Measurements from ENCODE around the gene CTU1. TPM values are rescaled to one million over a fixed set of nuclear protein-coding genes. Genes with fewer than 3 reads are reported as not detected.

The CTU1 gene
- total RNA-seq, 1 donor from 2014 or later: 9.7 TPM

DNA sequence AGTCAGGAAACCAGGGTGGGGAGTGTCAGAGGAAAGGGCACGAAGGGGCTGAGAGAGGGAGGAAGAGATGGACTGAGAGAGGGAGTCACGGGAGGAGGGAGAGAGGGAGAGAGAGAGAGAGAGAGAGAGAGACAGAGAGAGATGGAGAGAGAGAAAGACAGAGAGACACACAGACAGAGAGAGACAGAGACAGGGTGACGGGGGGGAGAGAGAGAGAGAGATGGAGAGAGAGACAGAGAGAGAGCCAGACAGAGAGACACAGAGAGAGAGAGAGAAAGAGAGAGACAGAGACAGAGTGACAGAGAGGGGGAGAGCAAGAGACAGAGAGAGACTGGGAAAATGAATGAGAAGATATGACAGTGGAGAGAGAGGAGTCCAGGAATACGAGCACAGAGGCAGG lies 25.0 kb downstream of the CTU1 start:
- no peak for DNase-seq (ENCODE audit: low spot score)
- Mint-ChIP-seq H3K27me3 (ENCODE audit: low read depth) (peaks cover 5% of the 10 kb centered on the region), H3K4me1 (ENCODE audit: low read depth) (no peaks in the 10 kb centered on the region), H3K36me3 (ENCODE audit: low read depth) (no peaks in the 10 kb centered on the region), H3K4me3 (ENCODE audit: low read depth) (no peak overlapping the region), H3K9me3 (no peaks in the 10 kb centered on the region), H3K27ac (no peak overlapping the region)
- intact Hi-C loops (cut with micrococcal nuclease): no loop called here

DNA sequence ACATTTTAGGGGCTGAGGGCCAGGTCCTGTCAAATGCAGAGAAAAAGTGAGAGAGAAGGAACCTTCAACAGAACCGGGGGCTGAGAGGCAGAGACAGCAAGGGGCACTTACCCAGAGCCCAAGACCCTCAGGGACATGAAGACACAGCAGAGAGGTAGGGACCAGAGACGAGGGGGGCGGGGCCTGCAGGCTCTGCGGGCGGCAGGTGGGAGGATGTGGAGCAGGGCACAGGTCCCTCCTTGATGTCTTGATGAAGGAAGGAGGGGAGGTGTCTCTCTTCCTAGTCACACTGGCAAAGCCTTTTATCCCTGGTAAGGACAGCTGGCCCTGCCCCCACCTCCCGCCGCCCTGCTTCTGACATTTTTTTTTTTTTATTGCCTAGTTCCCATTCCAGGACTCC lies 25.6 kb downstream of the CTU1 start, which contains the start of gene KLK14:
KLK14 (minus strand) TSS at position 277 of the 400 bp plus-strand sequence; CDS start at position 4, 273 bp downstream.
- Mint-ChIP-seq H3K4me1 (ENCODE audit: low read depth) (no peaks in the 10 kb centered on the region), H3K27ac (no peak within 1 kb of the TSS), H3K27me3 (ENCODE audit: low read depth) (peaks cover 5% of the 10 kb centered on the region), H3K36me3 (ENCODE audit: low read depth) (no peaks in the 10 kb centered on the region), H3K4me3 (ENCODE audit: low read depth) (no peak within 1 kb of the TSS), H3K9me3 (no peaks in the 10 kb centered on the region)
- no peak for DNase-seq (ENCODE audit: low spot score)
- intact Hi-C loops (cut with micrococcal nuclease): no loop called here

DNA sequence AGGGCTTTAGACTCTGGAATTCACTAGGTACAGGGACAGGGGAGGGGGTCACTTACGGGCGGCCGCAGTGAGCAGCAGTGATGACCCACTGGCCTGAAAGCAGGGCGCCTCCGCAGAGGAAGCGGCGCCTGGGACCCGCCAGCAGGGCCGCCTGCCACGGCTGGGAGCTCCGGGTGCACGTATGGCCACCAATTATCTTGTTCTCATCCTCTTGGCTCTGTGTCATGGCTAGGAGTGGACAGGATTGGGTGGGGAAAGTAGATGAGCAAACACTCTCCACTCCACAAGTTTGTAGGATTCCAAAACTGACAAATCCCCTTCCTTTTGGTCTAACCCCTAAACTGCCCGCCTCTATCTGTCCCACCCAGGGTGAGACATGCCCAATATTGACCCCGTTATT lies 26.7 kb downstream of the CTU1 start:
- peaks cover 5% of the 10 kb centered on the region for H3K27me3 Mint-ChIP-seq (ENCODE audit: low read depth)
- DNase-seq (ENCODE audit: low spot score): no peak
- H3K9me3 Mint-ChIP-seq: no peaks in the 10 kb centered on the region
- H3K4me1 Mint-ChIP-seq (ENCODE audit: low read depth): no peaks in the 10 kb centered on the region
- H3K36me3 Mint-ChIP-seq (ENCODE audit: low read depth): no peaks in the 10 kb centered on the region
- no peak overlapping the region for H3K4me3 Mint-ChIP-seq (ENCODE audit: low read depth)
- no peak overlapping the region for H3K27ac Mint-ChIP-seq
- intact Hi-C loops (cut with micrococcal nuclease): no loop called here

DNA sequence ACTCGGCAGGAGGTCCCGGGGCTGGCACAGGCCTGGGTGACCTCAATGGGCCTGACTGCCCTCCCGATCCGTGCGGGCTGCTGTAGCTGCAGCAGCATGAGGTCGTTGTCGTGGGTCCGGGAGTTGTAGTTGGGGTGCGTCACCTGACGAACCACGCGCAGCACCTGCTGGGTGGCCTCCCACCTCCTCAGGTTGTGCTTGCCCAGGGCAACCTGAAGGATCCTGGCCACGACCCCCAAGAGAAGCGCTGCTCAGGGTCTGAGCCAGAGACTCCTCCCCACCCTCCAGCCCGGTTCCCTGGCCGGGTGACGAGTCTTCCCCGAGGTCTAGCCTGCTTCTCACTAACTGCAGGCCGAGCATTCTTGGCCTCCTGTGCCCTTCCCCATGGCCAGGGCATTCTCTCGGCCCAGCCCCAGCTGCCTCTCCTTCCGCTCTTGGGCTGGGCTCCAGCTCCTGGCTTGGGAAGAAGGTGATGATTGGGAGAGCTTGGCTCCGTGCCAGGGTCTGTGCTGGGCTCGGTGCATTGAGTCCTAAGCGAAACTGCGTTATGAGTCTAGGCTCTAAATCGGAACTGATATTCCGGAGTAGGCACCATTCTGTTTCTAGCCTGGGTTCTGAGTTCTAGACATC lies 28.6 kb downstream of the CTU1 start:
- no peak overlapping the region for H3K4me3 Mint-ChIP-seq (ENCODE audit: low read depth)
- H3K9me3 Mint-ChIP-seq: no peaks in the 10 kb centered on the region
- intact Hi-C loops (cut with micrococcal nuclease): no loop called here
- DNase-seq (ENCODE audit: low spot score): no peak
- H3K4me1 Mint-ChIP-seq (ENCODE audit: low read depth): no peaks in the 10 kb centered on the region
- peaks cover 5% of the 10 kb centered on the region for H3K27me3 Mint-ChIP-seq (ENCODE audit: low read depth)
- no peaks in the 10 kb centered on the region for H3K36me3 Mint-ChIP-seq (ENCODE audit: low read depth)
- H3K27ac Mint-ChIP-seq: no peak overlapping the region

DNA sequence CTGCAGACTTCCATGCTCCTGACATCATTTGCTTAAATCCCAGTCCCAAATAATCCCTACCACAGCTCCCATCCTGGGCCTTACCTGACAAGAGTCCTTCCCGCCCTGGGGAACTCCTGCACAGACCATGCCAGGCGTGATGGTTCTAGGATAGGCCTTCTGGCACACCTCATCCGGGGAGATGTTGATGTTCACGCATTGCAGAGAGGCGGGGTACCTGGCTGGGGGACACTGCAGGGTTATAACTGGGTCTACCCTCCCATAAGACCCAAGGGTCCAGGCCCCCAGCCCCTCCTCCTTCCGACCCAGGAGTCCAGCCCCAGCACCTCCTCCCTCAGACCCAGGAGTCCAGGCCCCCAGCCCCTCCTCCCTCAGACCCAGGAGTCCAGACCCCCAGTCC lies 29.5 kb downstream of the CTU1 start:
- Mint-ChIP-seq H3K9me3 (peaks cover 6% of the 10 kb centered on the region), H3K27ac (no peak overlapping the region), H3K4me1 (ENCODE audit: low read depth) (no peaks in the 10 kb centered on the region), H3K27me3 (ENCODE audit: low read depth) (peaks cover 5% of the 10 kb centered on the region), H3K4me3 (ENCODE audit: low read depth) (no peak overlapping the region), H3K36me3 (ENCODE audit: low read depth) (no peaks in the 10 kb centered on the region)
- no peak for DNase-seq (ENCODE audit: low spot score)
- intact Hi-C loops (cut with micrococcal nuclease): no loop called here

DNA sequence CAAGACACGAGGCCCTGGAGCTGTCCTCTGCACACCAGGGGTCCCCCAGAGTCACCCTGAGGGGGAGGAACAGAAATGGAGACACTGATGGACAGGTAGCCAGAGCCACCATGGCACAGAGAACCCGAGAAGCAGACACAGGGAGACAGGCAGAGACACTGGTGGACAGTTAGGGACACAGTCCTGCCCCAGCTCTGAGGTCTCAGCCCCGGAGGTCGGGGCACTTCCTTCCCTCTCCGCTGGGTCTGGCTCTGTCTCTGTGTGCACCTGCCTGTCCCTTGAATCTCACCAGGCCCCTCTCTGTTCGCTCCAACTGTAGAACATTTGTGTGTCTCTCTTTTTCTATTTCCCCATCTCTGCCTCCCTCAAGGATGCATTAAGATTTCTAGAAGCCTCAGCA lies 30.1 kb downstream of the CTU1 start:
- Mint-ChIP-seq H3K4me1 (ENCODE audit: low read depth) (no peaks in the 10 kb centered on the region), H3K9me3 (peaks cover 11% of the 10 kb centered on the region), H3K4me3 (ENCODE audit: low read depth) (no peak overlapping the region), H3K36me3 (ENCODE audit: low read depth) (no peaks in the 10 kb centered on the region), H3K27ac (no peak overlapping the region), H3K27me3 (ENCODE audit: low read depth) (no peaks in the 10 kb centered on the region)
- intact Hi-C loops (cut with micrococcal nuclease): no loop called here
- DNase-seq (ENCODE audit: low spot score): no peak

DNA sequence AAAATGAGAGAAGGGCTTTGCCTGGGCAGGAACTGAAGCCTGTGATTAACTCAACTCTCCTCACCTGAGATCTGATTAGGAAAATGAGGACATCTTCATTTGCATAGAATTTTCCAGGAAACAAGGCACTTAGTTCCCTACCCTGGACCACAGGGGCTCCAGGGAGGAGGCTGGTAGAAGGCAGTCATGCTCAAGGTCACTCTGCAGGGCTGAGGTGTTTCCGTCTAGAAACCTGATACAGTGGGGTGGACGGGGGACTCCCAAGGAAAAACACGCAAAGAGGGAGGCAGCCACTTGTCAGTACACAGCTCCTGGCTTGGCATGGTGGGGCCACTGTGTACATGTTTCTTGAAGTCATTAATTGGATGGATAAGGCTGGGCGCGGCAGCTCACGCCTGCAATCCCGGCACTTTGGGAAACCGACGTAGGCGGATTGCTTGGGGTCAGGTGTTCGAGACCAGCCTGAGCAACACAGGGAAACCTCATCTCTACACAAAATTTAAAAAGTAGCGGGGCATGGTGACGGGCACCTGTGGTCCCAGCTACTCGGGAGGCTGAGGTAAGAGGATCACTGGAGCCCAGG lies 31.5 kb downstream of the CTU1 start:
- no peak overlapping the region for H3K4me3 Mint-ChIP-seq (ENCODE audit: low read depth)

DNA sequence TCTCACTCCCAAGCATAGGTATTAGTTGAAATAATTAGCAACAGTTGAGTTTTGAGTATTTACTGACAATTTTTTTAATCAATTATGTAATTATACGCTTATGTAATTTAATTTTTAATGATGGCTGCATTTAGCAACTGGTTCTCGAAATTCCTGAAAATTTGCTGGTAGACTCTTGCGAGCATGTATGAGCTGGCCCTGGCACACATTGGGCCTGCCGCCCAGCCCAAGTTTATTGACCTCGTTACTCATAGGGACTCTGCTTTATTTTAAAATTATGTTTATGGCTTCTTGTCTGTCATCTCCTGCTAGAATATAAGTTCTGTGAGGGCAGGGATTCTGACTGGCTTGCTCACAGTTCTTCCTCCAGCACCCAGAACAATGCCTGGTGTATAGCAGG lies 32.2 kb downstream of the CTU1 start:
- no peak overlapping the region for H3K27ac Mint-ChIP-seq

More for the DNA sequence above, 31.5 kb downstream of the CTU1 start:
- no peak overlapping the region for H3K27ac Mint-ChIP-seq
- H3K36me3 Mint-ChIP-seq (ENCODE audit: low read depth): no peaks in the 10 kb centered on the region
- no peaks in the 10 kb centered on the region for H3K4me1 Mint-ChIP-seq (ENCODE audit: low read depth)
- H3K9me3 Mint-ChIP-seq: peaks cover 11% of the 10 kb centered on the region
- DNase-seq (ENCODE audit: low spot score): no peak
- no peaks in the 10 kb centered on the region for H3K27me3 Mint-ChIP-seq (ENCODE audit: low read depth)
- intact Hi-C loops (cut with micrococcal nuclease): no loop called here

DNA sequence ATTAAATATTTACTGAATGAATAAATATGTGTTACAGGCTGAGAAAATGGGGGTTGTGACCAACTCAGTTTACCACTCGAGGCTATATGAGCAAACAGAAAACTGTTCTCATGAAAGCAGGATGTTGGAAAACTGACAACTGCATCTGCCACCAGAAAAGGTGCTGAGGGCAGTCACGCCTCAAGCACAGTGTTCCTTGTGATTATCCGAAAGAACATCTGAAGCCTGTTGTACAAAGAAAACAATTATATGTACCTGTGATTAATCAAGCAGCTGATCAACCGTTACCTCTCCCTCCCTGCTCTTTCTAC lies 37.2 kb downstream of the CTU1 start:
- H3K27ac Mint-ChIP-seq: no peak overlapping the region
- peaks cover 11% of the 10 kb centered on the region for H3K27me3 Mint-ChIP-seq (ENCODE audit: low read depth)
- intact Hi-C loops (cut with micrococcal nuclease): no loop called here
- peaks cover 11% of the 10 kb centered on the region for H3K9me3 Mint-ChIP-seq
- no peak for DNase-seq (ENCODE audit: low spot score)
- no peaks in the 10 kb centered on the region for H3K4me1 Mint-ChIP-seq (ENCODE audit: low read depth)
- no peak overlapping the region for H3K4me3 Mint-ChIP-seq (ENCODE audit: low read depth)
- no peaks in the 10 kb centered on the region for H3K36me3 Mint-ChIP-seq (ENCODE audit: low read depth)

More for the DNA sequence above, 32.2 kb downstream of the CTU1 start:
- Mint-ChIP-seq H3K27me3 (ENCODE audit: low read depth) (no peaks in the 10 kb centered on the region), H3K4me1 (ENCODE audit: low read depth) (no peaks in the 10 kb centered on the region), H3K36me3 (ENCODE audit: low read depth) (no peaks in the 10 kb centered on the region), H3K4me3 (ENCODE audit: low read depth) (no peak overlapping the region), H3K9me3 (peaks cover 11% of the 10 kb centered on the region)
- no peak for DNase-seq (ENCODE audit: low spot score)
- intact Hi-C loops (cut with micrococcal nuclease): no loop called here

DNA sequence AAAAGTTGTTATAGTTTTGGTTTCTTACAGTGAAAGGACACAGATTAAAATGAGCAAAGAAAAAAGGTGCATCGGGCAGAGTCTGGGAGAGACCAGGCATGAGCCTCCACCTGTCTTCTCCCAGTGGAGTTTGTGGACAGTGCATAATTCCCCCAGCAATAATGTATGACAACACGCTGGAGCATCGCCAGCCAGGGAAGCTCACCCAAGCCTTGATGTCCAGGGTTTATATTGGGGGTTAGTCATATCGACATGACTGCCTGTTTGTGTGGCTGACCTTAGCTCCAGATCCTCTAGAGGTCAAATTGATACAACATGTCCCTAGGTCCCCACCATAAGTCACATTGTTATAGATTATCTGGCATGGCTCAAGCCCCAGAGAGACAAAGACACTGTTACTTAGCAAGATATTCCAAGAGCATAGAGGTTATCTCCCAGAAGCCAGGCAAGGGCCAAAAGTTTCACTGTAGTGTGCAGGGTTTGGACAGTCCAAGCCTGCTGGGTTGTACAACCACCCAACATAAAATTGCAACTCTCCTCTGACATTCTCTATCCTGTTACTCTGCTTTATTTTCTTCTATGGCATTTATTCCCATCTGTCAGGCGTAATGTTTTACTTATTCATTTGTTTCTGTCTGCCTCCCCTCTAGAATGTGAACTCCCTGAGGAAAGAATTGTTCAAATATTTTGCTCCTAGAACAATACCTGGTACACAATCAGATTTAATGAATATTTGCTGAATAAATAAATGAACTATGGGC lies 37.7 kb downstream of the CTU1 start:
- Mint-ChIP-seq H3K9me3 (peaks cover 11% of the 10 kb centered on the region), H3K4me1 (ENCODE audit: low read depth) (no peaks in the 10 kb centered on the region), H3K36me3 (ENCODE audit: low read depth) (no peaks in the 10 kb centered on the region), H3K4me3 (ENCODE audit: low read depth) (no peak overlapping the region), H3K27ac (no peak overlapping the region), H3K27me3 (ENCODE audit: low read depth) (peaks cover 14% of the 10 kb centered on the region)
- DNase-seq (ENCODE audit: low spot score): no peak
- intact Hi-C loops (cut with micrococcal nuclease): no loop called here

DNA sequence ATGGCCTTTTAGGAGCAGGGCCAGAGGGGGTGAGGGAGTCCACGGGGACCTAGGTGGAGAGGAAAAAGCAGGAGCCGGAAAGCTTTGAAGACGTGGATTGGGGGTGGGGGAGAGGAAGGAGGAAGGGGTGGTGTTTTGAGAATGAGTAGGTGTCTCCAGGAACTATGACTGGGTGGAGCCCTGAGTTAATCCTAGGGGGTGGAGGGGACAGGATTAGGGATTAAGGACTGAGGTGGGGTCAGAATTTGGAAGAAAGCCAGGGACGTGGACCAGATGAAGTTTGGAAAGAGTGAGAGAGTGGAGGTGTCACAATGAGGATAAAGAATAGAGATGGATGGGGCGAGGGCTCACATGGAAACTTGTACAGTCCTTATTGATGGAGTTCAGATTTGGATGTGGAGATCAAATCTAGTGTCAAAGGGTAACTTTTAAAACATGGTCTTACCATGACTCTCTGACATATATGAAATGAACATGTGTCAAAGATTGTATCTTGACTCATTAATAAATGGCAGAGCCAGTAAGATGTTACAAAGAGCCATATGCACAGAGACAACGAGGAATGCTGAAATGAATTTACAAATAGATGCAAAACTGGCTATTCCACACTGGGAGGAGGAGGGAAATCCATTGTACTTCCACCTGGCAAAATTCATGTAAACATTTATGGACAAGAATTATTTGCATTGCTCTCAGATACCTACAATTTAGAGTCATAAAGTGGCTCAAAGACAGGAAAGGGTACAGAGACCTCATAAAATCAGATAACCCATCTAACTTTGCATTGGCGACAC lies 41.6 kb downstream of the CTU1 start:
- Mint-ChIP-seq H3K27ac (no peak overlapping the region), H3K4me1 (ENCODE audit: low read depth) (no peaks in the 10 kb centered on the region), H3K4me3 (ENCODE audit: low read depth) (no peak overlapping the region), H3K36me3 (ENCODE audit: low read depth) (no peaks in the 10 kb centered on the region), H3K27me3 (ENCODE audit: low read depth) (peaks cover 21% of the 10 kb centered on the region), H3K9me3 (no peaks in the 10 kb centered on the region)
- DNase-seq (ENCODE audit: low spot score): no peak
- intact Hi-C loops (cut with micrococcal nuclease): no loop called here

DNA sequence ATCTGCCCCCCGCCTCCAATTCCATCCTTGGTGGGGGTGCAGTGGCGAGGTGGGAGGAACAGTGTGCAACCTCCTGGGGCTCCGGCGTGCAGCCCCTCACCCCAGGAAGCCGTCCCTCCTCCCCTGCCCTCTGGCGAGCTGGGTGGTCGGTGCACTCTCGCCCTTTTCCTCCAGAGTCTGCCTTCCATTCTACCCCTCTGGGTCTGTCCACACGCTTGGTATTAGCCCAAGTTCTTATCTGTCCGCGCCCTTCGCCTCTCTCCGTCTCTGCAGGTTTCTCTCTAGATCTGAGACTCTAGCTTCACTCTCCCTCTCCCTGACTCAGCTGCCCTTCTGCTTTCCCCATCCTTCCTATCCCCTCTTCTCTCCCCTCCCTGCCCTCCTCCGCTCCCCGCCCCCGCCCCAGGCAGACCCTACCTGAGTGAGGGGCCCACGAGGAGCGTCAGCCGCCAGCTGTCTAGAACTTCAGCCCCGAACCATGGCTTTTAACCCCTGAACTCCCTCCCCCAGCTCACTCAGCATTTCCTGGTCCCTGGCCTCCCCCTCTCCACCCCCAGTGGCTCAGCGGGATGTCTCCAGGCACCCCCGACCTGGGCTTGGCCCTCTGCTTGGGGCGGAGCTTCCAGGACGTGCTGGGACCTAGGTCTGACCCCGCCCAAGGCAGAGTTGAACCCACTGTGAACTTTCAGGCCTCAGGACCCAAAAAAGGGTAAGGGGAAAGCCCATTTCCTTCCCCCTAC lies 42.8 kb downstream of the CTU1 start:
- Mint-ChIP-seq H3K36me3 (ENCODE audit: low read depth) (no peaks in the 10 kb centered on the region), H3K9me3 (no peaks in the 10 kb centered on the region), H3K4me1 (ENCODE audit: low read depth) (no peaks in the 10 kb centered on the region), H3K4me3 (ENCODE audit: low read depth) (no peak overlapping the region), H3K27me3 (ENCODE audit: low read depth) (peaks cover 21% of the 10 kb centered on the region), H3K27ac (no peak overlapping the region)
- DNase-seq (ENCODE audit: low spot score): no peak
- intact Hi-C loops (cut with micrococcal nuclease): no loop called here
